Activated T-cell treated with anti-CD3 and anti-CD28 coated beads for 48 hours (primary cell): ENCODE measurements around the gene LSM14A.
"Not testable (repeated sequence)": the region's sequence is repeated elsewhere in the genome, so short reads cannot be mapped to it uniquely, and the experiment has no call there.

Experiments used
- DNase-seq: peaks from one replicate; pipeline ENCODE4 v3.0.0-alpha.2; 2020; ENCODE audit warnings: low read depth

Gene LSM14A

GRCh38 chr19:34230820-34231219 is 58.5 kb downstream of the LSM14A start:
- no peak for DNase-seq

DNA sequence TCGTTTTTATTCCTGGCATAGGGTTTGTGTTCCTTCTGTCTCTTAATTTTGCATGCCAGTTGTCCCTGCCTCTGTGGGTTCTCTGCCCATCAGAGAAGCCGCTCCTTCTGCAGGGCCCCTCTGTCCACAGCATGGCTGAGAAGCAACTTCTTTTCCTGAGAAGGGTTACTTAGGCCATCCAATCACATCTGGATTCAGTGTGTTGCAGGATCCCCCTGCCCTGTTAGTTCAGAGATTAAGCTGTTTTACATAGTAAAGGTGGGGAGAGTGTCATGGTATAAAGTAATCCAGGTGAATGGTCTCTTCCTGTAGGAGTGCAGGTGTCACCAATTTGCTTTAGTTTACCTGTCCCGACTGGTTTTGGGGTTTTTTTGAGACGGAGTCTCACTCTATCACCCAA is 59.1 kb downstream of the LSM14A start:
- DNase-seq, result no peak

GRCh38 chr19:34232566-34233481 is 60.5 kb downstream of the LSM14A start:
- no peak for DNase-seq

DNA sequence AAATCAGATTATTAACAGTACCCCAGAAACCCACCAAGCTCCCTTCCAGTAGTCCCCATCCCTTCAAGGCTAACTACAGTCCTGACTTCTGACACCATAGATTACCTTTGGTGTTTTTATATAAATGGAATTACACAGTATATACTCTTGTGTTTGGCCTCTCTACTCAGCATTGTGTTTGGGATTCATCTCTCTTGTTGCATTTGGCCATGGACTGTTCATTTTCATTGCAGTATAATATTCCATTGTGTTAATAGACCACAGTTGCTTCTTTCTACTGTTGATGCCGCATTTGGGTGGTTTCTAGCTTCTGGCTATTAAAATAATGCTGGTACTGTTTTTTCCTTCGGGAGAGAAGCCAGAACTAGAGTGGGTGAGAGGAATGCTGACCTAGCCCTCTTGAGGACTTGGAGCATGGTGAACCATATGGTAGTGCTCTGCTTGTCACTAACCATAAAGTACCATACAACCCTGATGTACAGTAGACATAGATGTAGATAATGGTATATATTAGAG is 63.2 kb downstream of the LSM14A start:
- no peak for DNase-seq

- no peak for DNase-seq
Observed at GRCh38 chr19:34236035-34236987, 64.0 kb downstream of the LSM14A start.

GRCh38 chr19:34237283-34237682 is 65.0 kb downstream of the LSM14A start:
- DNase-seq, result no peak

DNA sequence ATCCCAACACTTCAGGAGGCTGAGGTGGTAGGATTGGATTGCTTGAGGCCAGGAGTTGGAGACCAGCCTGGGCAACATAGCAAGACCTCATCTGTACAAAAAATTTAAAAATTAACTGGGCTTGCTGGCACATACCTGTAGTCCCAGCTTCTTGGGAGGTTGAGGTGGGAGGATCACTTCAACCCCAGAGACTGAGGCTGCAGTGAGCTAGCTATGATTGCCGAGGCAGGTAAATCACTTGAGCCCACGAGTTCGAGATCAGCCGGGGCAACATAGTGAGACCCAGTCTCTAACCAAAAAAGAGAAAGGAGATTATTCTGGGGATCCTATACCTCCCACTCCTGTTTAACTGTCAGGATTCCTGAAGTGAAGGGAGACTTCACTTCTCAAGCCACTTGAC is 65.6 kb downstream of the LSM14A start:
- no peak for DNase-seq

- no peak for DNase-seq
Observed at GRCh38 chr19:34241513-34242337, 69.4 kb downstream of the LSM14A start.

- not testable (repeated sequence) for DNase-seq
Observed at GRCh38 chr19:34243138-34243875, 71.0 kb downstream of the LSM14A start.

- DNase-seq, result no peak
Observed at GRCh38 chr19:34243876-34244578, 71.7 kb downstream of the LSM14A start.

DNA sequence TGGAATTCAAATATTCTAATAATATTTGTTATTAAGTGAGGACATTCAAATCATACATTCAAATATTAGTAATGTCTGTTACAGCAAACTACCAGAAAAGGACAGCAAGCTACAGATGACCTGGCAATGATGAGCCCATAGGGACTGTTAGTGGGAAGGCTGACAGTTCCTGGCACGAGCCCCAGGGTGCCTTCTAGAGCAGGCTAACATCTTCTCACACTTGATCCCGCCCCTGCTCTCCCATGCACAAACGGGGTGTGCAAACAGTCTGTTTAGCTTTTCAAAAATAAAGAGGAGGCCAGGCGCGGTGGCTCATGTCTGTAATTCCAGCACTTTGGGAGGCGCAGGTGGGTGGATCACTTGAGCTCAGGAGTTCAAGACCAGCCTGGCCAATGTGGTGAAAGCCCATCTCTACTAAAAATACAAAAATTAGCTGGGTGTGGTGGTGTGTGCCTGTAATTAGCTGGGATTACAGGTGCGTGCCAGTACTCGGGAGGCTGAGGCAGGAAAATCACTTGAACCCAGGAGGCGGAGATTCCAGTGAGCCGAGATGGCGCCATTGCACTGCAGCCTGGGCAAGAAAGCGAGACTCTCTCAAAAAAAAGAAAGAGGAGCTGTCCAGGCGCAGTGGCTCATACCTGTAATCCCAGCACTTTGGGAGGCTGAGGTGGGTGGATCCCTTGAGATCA is 72.5 kb downstream of the LSM14A start:
- no peak for DNase-seq

GRCh38 chr19:34246340-34246739 is 74.0 kb downstream of the LSM14A start:
- DNase-seq, result no peak

GRCh38 chr19:34248941-34249340 is 76.6 kb downstream of the LSM14A start:
- no peak for DNase-seq

GRCh38 chr19:34253167-34253566 is 80.9 kb downstream of the LSM14A start:
- not testable (repeated sequence) for DNase-seq

GRCh38 chr19:34253681-34254045 is 81.4 kb downstream of the LSM14A start:
- not testable (repeated sequence) for DNase-seq

DNA sequence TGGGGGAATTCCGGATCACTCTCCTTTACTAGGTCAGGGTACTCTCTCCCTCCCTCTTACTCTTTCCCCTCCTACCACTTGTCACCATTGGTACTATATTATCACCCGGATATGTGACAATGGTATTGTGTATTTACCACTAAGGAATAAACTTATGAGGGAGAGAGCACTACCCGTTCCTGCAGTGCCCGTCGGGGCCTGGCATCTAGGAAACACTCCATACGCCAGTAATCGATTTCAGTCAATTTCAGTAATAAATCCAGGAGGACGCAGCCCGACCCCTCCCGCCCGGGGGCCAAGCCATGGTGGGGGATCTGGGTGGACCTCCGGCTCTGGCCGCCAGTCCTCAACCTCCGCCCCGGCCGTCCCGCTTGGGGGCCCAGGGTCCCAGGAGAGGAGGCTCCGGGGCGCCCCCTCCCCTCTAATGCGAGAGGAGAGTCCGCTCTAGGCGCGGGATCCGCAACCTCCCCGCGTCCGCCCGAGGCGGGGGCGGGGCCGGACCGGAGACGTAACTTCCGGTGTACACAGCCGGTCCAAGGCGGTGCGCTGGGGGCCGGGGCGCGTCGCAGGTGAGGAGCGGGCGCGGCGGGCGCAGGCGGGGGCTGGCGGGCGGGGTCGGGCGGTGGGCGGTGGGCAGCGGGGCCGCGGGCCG is 81.9 kb downstream of the LSM14A start, which contains the start of gene GARRE1:
TSS of gene GARRE1 (plus strand) at position 509 of the 652 bp plus-strand sequence. CDS start 45,920 bp downstream, outside the sequence.
- peak; percentile 84 for DNase-seq

DNA sequence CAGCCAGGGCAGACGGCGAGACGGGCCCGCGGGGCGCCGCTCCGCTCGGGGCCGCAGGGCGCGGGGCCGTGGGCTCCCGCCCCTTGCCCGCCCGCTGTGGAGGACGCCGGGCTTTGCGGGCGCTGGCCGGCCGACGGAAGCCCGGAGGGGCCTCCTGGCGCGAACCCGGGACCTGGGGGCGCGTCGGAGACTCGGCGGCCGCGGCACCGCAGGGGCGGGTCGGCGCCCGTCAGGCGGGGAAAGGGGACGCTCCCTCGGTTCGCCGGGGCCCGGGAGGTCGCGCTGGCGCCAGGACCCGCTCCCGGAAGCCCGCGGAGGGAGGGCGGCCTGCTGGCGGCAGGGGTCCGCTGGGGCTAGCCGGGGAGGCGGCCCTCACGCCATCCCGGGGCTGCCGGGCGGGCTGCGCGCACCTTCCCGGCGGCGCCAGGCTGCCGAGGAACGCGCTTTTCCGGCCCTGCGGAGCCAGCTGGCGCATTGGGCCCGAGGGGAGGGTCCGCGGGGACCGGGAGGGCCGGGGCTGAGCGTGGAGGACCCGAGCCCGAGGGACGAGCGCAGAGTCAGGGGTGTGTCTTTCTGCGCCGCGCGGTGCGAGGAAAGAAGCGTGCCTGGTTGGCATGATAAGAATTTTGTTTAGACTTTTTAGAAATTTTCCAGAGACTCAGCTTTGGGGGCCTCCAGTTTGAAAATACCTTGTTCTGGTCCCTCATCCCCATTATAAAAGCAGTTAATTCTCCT is 82.6 kb downstream of the LSM14A start:
- DNase-seq, result peak; percentile 46

DNA sequence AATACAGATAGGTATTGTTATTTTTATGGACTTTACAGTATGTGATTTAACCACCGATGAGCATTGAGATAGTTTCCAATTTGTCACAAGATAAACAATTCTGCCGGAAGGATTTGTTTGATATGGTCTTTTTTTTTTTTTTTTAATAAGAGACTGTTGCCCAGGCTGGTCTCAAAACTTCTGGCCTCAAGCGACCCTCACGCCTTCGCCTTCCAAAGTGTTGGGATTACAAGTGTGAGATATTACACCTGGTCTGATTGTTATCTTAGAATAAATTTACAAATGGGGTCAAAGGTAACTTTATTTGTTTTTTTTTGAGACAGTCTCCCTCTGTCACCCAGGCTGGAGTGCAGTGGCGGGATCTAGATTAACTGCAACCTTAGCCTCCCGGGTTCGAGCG is 83.2 kb downstream of the LSM14A start:
- DNase-seq, result no peak
